K562 (cell line): ENCODE measurements around the gene CDC23. TPM values are rescaled to one million over a fixed set of nuclear protein-coding genes. Genes with fewer than 3 reads are reported as not detected.
A peak's percentile ranks its signal among the peaks of the same experiment; 100 is the strongest.

Experiments used
- ATAC-seq: fragments of 200-7000 bp; cut with Tn5 transposase; 3 replicates; pipeline ENCODE4 v1.9.1; 2020; ENCODE audit warnings: moderate library complexity
- BruUV-seq: library from RNA; stranded (reverse); fragments of 400-500 nt; replicated peaks from 2 replicates; lab custom pipeline; 2021; lab: Mats Ljungman, UMichigan
- CTCF ChIA-PET: fragments of 300-600 bp; formaldehyde crosslinking; extraction: SDS; loops from one replicate; lab custom pipeline; 2021; ENCODE audit warnings: low intra/inter-chr PET ratio; lab: Yijun Ruan, JAX
- POLR2A ChIA-PET: fragments of 300-600, 350-650 bp; sonication (Branson Sonifier 250); formaldehyde crosslinking; extraction: SDS; loops from one replicate; lab custom pipeline; 2021; ENCODE audit warnings: antibody characterized with exemption, inconsistent platforms; lab: Yijun Ruan, JAX
- DNase-seq, 4 experiments: peaks; one replicate each; pipeline versions ENCODE4 v3.0.0 to v3.0.0-alpha.2; 2011 to 2018; ENCODE audit warnings: low spot score in 3 of 4, mixed read lengths in 3 of 4; ENCODE audit errors: extremely low read depth in 1 of 4
- FAIRE-seq: peaks from 2 replicates; lab custom pipeline; 2011; peaks lifted over from hg19 to GRCh38; lab: Jason Lieb, UNC
- H2AFZ ChIP-seq: 2 replicates; pipeline ENCODE4 v1.6.0; 2011; ENCODE audit warnings: low read depth, low read length, control low read depth, inconsistent platforms
- H3K27ac ChIP-seq: fragments of 200-600 bp; 3 replicates; pipeline ENCODE4 v1.8.0; 2011; ENCODE audit warnings: low read depth, mild to moderate bottlenecking, control low read depth, inconsistent platforms, low read length, moderate library complexity, mixed read lengths; ENCODE audit errors: extremely low read depth
- H3K27me3 ChIP-seq, 2 experiments: fragments of 300-600 bp in 1 of 2; 2 replicates in 1 of 2; 3 replicates in 1 of 2; pipeline versions ENCODE4 v1.6.0 to v1.8.0; 2011; ENCODE audit warnings: inconsistent platforms in 2 of 2, low read length in 2 of 2, mild to moderate bottlenecking in 1 of 2, mixed read lengths in 1 of 2, moderate library complexity in 1 of 2; ENCODE audit not compliant: control insufficient read depth in 2 of 2, insufficient read depth in 2 of 2
- H3K36me3 ChIP-seq: fragments of 300-600 bp; 3 replicates; pipeline ENCODE4 v1.8.0; 2011; ENCODE audit warnings: mild to moderate bottlenecking, low read length, inconsistent platforms; ENCODE audit not compliant: control insufficient read depth, insufficient read depth
- H3K4me1 ChIP-seq, 2 experiments: fragments of 200-600 bp in 1 of 2; replicated peaks in 1 of 2; 2 replicates in 1 of 2; 3 replicates in 1 of 2; pipeline versions ENCODE4 v1.5.1 to v1.8.0; 2011; ENCODE audit warnings: inconsistent platforms in 2 of 2, low read length in 2 of 2, mild to moderate bottlenecking in 1 of 2, mixed read lengths in 1 of 2, moderate library complexity in 1 of 2; ENCODE audit not compliant: control insufficient read depth in 2 of 2, insufficient read depth in 2 of 2
- H3K4me2 ChIP-seq: 2 replicates; pipeline ENCODE4 v1.6.1; 2011; ENCODE audit warnings: low read length, control low read depth, inconsistent platforms, mixed read lengths; ENCODE audit not compliant: insufficient read depth
- H3K4me3 ChIP-seq: fragments of 200-600 bp; sonication (generic), shearing (Covaris generic); 2 replicates; pipeline ENCODE4 v1.5.1; 2016; ENCODE audit warnings: control low read depth, inconsistent platforms
- H3K79me2 ChIP-seq: fragments of 200-600 bp; 3 replicates; pipeline ENCODE4 v1.8.0; 2011; ENCODE audit warnings: low read length, inconsistent platforms; ENCODE audit not compliant: control insufficient read depth, insufficient read depth
- H3K9ac ChIP-seq, 2 experiments: 2 replicates each; pipeline versions ENCODE4 v1.6.0 to v1.6.1; 2011; ENCODE audit warnings: low read depth in 2 of 2, low read length in 2 of 2, control low read depth in 1 of 2, inconsistent platforms in 1 of 2, mild to moderate bottlenecking in 1 of 2, mixed read lengths in 1 of 2; ENCODE audit not compliant: insufficient read depth in 1 of 2
- H3K9me1 ChIP-seq: one replicate; pipeline ENCODE4 v1.6.0; 2011; ENCODE audit warnings: inconsistent platforms, mild to moderate bottlenecking, low read length, moderate library complexity; ENCODE audit not compliant: control insufficient read depth, insufficient read depth
- H3K9me3 ChIP-seq: replicated peaks from 2 replicates; pipeline ENCODE4 v1.5.1; 2011; ENCODE audit warnings: low read depth, low read length, inconsistent platforms; ENCODE audit not compliant: control insufficient read depth, insufficient read depth
- H4K20me1 ChIP-seq: replicated peaks from 2 replicates; pipeline ENCODE4 v1.6.1; 2011; ENCODE audit warnings: low read length, inconsistent platforms, mixed read lengths; ENCODE audit not compliant: control insufficient read depth, insufficient read depth
- C11orf30 ChIP-seq: fragments of 450-650 bp; IDR thresholded peaks from 2 replicates; pipeline ENCODE4 v1.6.1; 2016; ENCODE audit warnings: low read depth, mild to moderate bottlenecking
- DIDO1 ChIP-seq: fragments of 450-650 bp; IDR thresholded peaks from 2 replicates; pipeline ENCODE4 v1.6.1; 2016; ENCODE audit warnings: low read depth, missing biosample characterization, missing genetic modification characterization
- EP300 ChIP-seq: IDR thresholded peaks from 2 replicates; pipeline ENCODE4 v1.6.1; 2012; ENCODE audit warnings: low read length, improper control_type of control experiment
- EP400 ChIP-seq: fragments of 450-650 bp; IDR thresholded peaks from 2 replicates; pipeline ENCODE4 v1.6.1; 2017; ENCODE audit warnings: antibody characterized with exemption, mild to moderate bottlenecking, moderate library complexity
- FOXM1 ChIP-seq, 2 experiments: fragments of 450-650 bp in 1 of 2; sonication (generic) in 1 of 2; formaldehyde crosslinking in 1 of 2; IDR thresholded peaks; 2 replicates each; pipeline versions ENCODE4 v1.6.1 to v1.9.0; 2017 to 2022; ENCODE audit warnings: low read depth in 2 of 2, mild to moderate bottlenecking in 2 of 2, missing genetic modification reagents in 1 of 2, moderate library complexity in 1 of 2
- KLF6 ChIP-seq: fragments of 250-450 bp; sonication (Bioruptor Pico); IDR thresholded peaks from 2 replicates; pipeline ENCODE4 v1.4.0; 2020; ENCODE audit warnings: mild to moderate bottlenecking, moderate library complexity, borderline replicate concordance
- MAZ ChIP-seq, 2 experiments: fragments of 450-650 bp in 1 of 2; sonication (generic) in 1 of 2; formaldehyde crosslinking; IDR thresholded peaks in 1 of 2; conservative IDR thresholded peaks in 1 of 2; 2 replicates each; pipeline versions ENCODE4 v1.4.0 to v1.5.0; 2020; ENCODE audit warnings: mild to moderate bottlenecking in 1 of 2, missing genetic modification reagents in 1 of 2
- PHF20 ChIP-seq: fragments of 450-650 bp; IDR thresholded peaks from 2 replicates; pipeline ENCODE4 v1.6.1; 2018; ENCODE audit not compliant: partially characterized antibody
- POLR2A ChIP-seq: fragments of 450-650 bp; conservative IDR thresholded peaks from 2 replicates; pipeline ENCODE4 v1.6.1; 2016
- POU5F1 ChIP-seq: fragments of 150-350 bp; IDR thresholded peaks from 2 replicates; pipeline ENCODE4 v1.6.1; 2014; ENCODE audit warnings: borderline replicate concordance, low read length, low read depth, mild to moderate bottlenecking; ENCODE audit not compliant: partially characterized antibody
- SMAD4 ChIP-seq: fragments of 250-450 bp; sonication (Bioruptor Pico); conservative IDR thresholded peaks from 2 replicates; pipeline ENCODE4 v1.8.0; 2021; ENCODE audit warnings: inconsistent platforms, mild to moderate bottlenecking, moderate library complexity
- SUPT5H ChIP-seq: fragments of 450-650 bp; IDR thresholded peaks from 2 replicates; pipeline ENCODE4 v1.6.1; 2016
- WGBS: fragments of 100-300 bp; shearing (Covaris generic); methylation state at CpG from one replicate; pipeline ENCODE4 v1.1.6; 2016; ENCODE audit warnings: low coverage, mixed read lengths; ENCODE audit not compliant: insufficient coverage; ENCODE audit errors: missing lambda C conversion rate; 5-methylcytosine and 5-hydroxymethylcytosine counted together
- in situ Hi-C: fragments of 300-500 bp; cut with MboI; formaldehyde crosslinking; loops from 4 replicates; pipeline ENCODE4 v1.15.0; 2018; ENCODE audit warnings: inconsistent platforms, mixed read lengths
- intact Hi-C: fragments of 100-400 bp; cut with micrococcal nuclease; formaldehyde crosslinking; loops from 2 replicates; pipeline ENCODE4 v1.14.2; 2022
- polyA plus RNA-seq, 8 experiments: library from polyadenylated mRNA; depleted of rRNA in 4 of 8; stranded (reverse) in 5 of 8; unstranded in 3 of 8; fragments of >200 nt; fragmentation: Nextera tagmentation in 2 of 8; fragmentation: Illumina TruSeq in 1 of 8; extraction: Ambion mirVana in 2 of 8; extraction: Trizol in 1 of 8; gene quantifications; 2 replicates each; pipeline versions ENCODE4 v1.2.1 to v1.2.3, GENCODE V29; 2011 to 2014; ENCODE audit warnings: inconsistent platforms in 1 of 8, missing spikeins in 1 of 8
- total RNA-seq, 7 experiments: library from RNA; depleted of rRNA in 6 of 7; stranded (reverse); fragments of >200 nt in 6 of 7; fragmentation: Illumina TruSeq in 2 of 7; extraction: Trizol in 2 of 7; gene quantifications; 2 replicates each; pipeline versions ENCODE4 v1.2.1 to v1.2.3, GENCODE V29; 2011 to 2021; ENCODE audit warnings: low replicate concordance in 1 of 7
- TF ChIP-seq, protein P1 (sequence below): fragments of 250-450 bp; sonication (Bioruptor Pico); IDR thresholded peaks from 2 replicates; pipeline ENCODE4 v1.8.0; 2021; ENCODE audit warnings: moderate library complexity, mild to moderate bottlenecking, inconsistent platforms

CDC23 gene
- total and polyA plus RNA-seq, 9 of the 15 experiments (the other 6 are each of a cell fraction or from before 2014, with no cell fraction given): 34.5 to 157 (median 65.5) TPM

DNA sequence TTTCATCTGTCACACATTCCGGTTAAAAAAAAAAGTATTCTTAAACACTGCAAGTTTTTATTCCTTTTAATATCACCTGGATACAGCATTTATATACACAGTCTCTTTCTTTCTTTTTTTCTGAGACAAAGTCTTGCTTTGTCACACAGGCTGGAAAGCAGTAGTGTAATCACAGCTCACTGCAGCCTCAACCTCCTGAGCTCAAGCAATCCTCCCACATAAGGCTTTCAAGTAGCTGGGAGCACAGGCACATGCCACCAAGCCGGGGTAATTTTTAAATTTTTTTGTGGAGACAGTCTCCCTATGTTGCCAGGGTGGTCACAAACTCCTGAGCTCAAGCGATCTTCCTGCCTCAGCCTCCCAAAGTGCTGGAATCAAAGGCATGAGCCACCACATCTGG is 20.3 kb downstream of the CDC23 start (continued):
- TF ChIP-seq FOXM1 (IDR thresholded peaks at IDR 0.05; ENCODE audit: low read depth): no peak
- no peak for TF ChIP-seq FOXM1 (CRISPR knock-in tag; IDR thresholded peaks at IDR 0.05; ENCODE audit: low read depth)
- TF ChIP-seq, protein P1, sequence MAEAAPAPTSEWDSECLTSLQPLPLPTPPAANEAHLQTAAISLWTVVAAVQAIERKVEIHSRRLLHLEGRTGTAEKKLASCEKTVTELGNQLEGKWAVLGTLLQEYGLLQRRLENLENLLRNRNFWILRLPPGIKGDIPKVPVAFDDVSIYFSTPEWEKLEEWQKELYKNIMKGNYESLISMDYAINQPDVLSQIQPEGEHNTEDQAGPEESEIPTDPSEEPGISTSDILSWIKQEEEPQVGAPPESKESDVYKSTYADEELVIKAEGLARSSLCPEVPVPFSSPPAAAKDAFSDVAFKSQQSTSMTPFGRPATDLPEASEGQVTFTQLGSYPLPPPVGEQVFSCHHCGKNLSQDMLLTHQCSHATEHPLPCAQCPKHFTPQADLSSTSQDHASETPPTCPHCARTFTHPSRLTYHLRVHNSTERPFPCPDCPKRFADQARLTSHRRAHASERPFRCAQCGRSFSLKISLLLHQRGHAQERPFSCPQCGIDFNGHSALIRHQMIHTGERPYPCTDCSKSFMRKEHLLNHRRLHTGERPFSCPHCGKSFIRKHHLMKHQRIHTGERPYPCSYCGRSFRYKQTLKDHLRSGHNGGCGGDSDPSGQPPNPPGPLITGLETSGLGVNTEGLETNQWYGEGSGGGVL (CRISPR knock-in tag): no peak
- TF ChIP-seq KLF6 (CRISPR knock-in tag): no peak
- no peak for TF ChIP-seq DIDO1 (tag)
- TF ChIP-seq MAZ (CRISPR knock-in tag; conservative IDR thresholded peaks at IDR 0.05 in 1 of 2, IDR thresholded peaks at IDR 0.05 in 1 of 2): no peak
- no peak for TF ChIP-seq EP300
- no peak for TF ChIP-seq EP400
- no peak for TF ChIP-seq POU5F1
- TF ChIP-seq, all 486 proteins: peak for 0

DNA sequence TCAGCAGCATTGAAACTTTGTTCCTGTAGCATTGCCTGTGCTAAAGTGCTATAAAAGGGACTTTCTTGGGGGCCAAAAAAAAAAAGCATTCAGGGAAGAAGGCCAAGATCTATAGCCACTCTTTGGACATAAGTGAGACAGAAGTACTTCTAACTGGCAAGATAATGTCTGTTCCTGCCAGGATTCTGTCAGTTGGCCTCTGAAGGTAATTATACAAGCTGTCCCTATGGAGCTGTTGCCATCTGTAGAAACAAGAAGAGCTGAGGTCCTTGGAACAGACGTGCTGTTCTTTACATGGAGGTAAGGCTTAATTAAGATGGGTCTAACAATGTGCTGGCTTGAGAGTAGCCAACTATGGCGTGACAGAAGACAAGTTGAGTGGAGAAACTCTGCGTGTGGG is 24.5 kb downstream of the CDC23 start:
- Histone ChIP-seq H3K27ac (no peak overlapping the region), H3K9me1 (no peaks in the 10 kb centered on the region), H3K4me2 (no peak overlapping the region), H3K9ac (no peak overlapping the region), H3K27me3 (no peaks in the 10 kb centered on the region), H3K79me2 (no peaks in the 10 kb centered on the region), H4K20me1 (no peaks in the 10 kb centered on the region), H3K36me3 (peaks cover 97% of the 10 kb centered on the region), H3K4me1 (peaks cover 0 to 12% of the 10 kb centered on the region in 2 experiments; a peak in 4 of 5 replicates), H3K9me3 (no peaks in the 10 kb centered on the region), H2AFZ (no peak overlapping the region), H3K4me3 (no peak overlapping the region)
- ChIA-PET POLR2A (interaction anchor here (0.6 to 6.7 kb wide), 13 partner anchors 10 to 304 kb away, joined by 3 to 51 read pairs (median 4); partner anchors contain the start of genes BRD8, CDC23, KDM3B and KIF20A), CTCF (no interaction called here)
- FAIRE-seq (no peak), DNase-seq (no peak), ATAC-seq (peak; percentile 16)
- in situ Hi-C loops: loop anchor here (25.0 kb wide), 1 partner anchor 224 kb away; no protein-coding TSS in a partner anchor
- TF ChIP-seq C11orf30 (no peak), PHF20 (no peak), POLR2A (peak; percentile 54), SUPT5H (0 out of 2 replicates have a peak, but pooled peaks have one; percentile 46), SMAD4 (CRISPR knock-in tag) (no peak)
- intact Hi-C loops: no loop called here
- 82% methylated on average over 3 of the region's 3 CpGs for WGBS
- no TSS peak for BruUV-seq
